Ishikawa (cell line): ENCODE results near the gene VIPR1.

Experiments used
- CEBPB ChIP-seq: IDR thresholded peaks from 2 replicates; pipeline ENCODE4 v1.6.1; 2012
- CREB1 ChIP-seq: IDR thresholded peaks from 2 replicates; pipeline ENCODE4 v1.6.1; 2012; ENCODE audit warnings: low read depth
- EGR1 ChIP-seq: IDR thresholded peaks from 2 replicates; pipeline ENCODE4 v1.6.1; 2012
- EP300 ChIP-seq: IDR thresholded peaks from 2 replicates; pipeline ENCODE4 v1.6.1; 2012; ENCODE audit warnings: borderline replicate concordance
- FOXM1 ChIP-seq: IDR thresholded peaks from 2 replicates; pipeline ENCODE4 v1.6.1; 2012; ENCODE audit warnings: low read depth, borderline replicate concordance
- NFIC ChIP-seq: IDR thresholded peaks from 2 replicates; pipeline ENCODE4 v1.6.1; 2012
- RAD21 ChIP-seq: IDR thresholded peaks from 2 replicates; pipeline ENCODE4 v1.6.1; 2012; ENCODE audit warnings: low read depth
- TAF1 ChIP-seq: IDR thresholded peaks from 2 replicates; pipeline ENCODE4 v1.6.1; 2012; ENCODE audit warnings: low read depth, mild to moderate bottlenecking
- TCF12 ChIP-seq: IDR thresholded peaks from 2 replicates; pipeline ENCODE4 v1.6.1; 2012; ENCODE audit warnings: low read depth
- TEAD4 ChIP-seq: IDR thresholded peaks from 2 replicates; pipeline ENCODE4 v1.6.1; 2012
- YY1 ChIP-seq: IDR thresholded peaks from 2 replicates; pipeline ENCODE4 v1.6.1; 2012; ENCODE audit warnings: low read depth
- ZBTB7A ChIP-seq: IDR thresholded peaks from 2 replicates; pipeline ENCODE4 v1.6.1; 2012; ENCODE audit warnings: low read depth
- TF ChIP-seq, protein P1 (sequence below): IDR thresholded peaks from 2 replicates; pipeline ENCODE4 v1.6.1; 2012; ENCODE audit warnings: low read depth, mild to moderate bottlenecking
- TF ChIP-seq, protein P2 (sequence below): IDR thresholded peaks from 2 replicates; pipeline ENCODE4 v1.6.1; 2012
- TF ChIP-seq, protein P3 (sequence below): IDR thresholded peaks from 2 replicates; pipeline ENCODE4 v1.6.1; 2012

Gene VIPR1

DNA sequence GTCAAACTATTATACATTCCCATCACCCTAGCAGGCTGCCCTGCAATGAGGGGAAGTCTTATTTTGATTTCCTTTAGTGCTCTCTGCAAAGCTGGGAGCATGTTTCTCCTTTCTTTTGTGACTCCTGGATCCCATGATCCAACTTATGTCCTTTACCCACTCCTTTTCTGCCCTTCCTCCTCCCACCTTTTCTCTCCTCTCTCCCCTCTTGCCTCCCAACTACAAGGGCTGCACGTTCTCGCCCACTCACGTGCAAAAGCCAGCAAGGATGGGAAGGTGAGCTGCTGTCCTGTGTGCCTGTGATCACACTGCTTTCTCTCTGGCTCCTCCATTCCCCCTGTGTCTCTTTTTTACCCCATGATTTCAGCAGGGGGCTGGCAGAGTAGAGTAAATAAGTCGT, 6.1 kb downstream of the VIPR1 start:
- TF ChIP-seq, protein P1, sequence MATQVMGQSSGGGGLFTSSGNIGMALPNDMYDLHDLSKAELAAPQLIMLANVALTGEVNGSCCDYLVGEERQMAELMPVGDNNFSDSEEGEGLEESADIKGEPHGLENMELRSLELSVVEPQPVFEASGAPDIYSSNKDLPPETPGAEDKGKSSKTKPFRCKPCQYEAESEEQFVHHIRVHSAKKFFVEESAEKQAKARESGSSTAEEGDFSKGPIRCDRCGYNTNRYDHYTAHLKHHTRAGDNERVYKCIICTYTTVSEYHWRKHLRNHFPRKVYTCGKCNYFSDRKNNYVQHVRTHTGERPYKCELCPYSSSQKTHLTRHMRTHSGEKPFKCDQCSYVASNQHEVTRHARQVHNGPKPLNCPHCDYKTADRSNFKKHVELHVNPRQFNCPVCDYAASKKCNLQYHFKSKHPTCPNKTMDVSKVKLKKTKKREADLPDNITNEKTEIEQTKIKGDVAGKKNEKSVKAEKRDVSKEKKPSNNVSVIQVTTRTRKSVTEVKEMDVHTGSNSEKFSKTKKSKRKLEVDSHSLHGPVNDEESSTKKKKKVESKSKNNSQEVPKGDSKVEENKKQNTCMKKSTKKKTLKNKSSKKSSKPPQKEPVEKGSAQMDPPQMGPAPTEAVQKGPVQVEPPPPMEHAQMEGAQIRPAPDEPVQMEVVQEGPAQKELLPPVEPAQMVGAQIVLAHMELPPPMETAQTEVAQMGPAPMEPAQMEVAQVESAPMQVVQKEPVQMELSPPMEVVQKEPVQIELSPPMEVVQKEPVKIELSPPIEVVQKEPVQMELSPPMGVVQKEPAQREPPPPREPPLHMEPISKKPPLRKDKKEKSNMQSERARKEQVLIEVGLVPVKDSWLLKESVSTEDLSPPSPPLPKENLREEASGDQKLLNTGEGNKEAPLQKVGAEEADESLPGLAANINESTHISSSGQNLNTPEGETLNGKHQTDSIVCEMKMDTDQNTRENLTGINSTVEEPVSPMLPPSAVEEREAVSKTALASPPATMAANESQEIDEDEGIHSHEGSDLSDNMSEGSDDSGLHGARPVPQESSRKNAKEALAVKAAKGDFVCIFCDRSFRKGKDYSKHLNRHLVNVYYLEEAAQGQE, result no peak
- no peak for TF ChIP-seq NFIC
- no peak for TF ChIP-seq CREB1
- no peak for TF ChIP-seq TAF1
- no peak for TF ChIP-seq EP300
- no peak for TF ChIP-seq TEAD4
- no peak for TF ChIP-seq YY1
- TF ChIP-seq, protein P2, sequence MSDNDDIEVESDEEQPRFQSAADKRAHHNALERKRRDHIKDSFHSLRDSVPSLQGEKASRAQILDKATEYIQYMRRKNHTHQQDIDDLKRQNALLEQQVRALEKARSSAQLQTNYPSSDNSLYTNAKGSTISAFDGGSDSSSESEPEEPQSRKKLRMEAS, result no peak
- TF ChIP-seq ZBTB7A, result no peak
- TF ChIP-seq, protein P3, sequence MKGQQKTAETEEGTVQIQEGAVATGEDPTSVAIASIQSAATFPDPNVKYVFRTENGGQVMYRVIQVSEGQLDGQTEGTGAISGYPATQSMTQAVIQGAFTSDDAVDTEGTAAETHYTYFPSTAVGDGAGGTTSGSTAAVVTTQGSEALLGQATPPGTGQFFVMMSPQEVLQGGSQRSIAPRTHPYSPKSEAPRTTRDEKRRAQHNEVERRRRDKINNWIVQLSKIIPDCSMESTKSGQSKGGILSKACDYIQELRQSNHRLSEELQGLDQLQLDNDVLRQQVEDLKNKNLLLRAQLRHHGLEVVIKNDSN, result no peak
- no peak for TF ChIP-seq CEBPB
- TF ChIP-seq TCF12, result no peak
- TF ChIP-seq EGR1, result no peak

DNA sequence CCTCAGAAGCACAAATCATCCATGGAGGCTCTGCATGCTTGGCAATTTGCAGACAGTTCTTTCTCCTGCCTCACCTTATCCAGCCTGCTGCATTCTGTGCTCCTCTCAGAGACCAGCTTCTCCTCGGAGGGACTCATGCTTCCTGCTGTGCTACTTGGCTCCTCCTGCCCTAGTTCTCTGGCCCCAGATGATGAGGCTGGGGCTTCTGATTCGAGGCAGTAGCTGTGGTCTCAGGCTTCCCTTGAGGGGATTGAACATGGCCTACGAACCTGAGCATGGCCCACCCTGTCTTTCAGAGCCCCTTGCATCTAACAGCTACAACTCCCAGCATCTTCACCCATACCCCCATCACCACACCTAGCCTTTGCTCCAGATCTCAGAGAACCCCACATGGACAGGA, 6.7 kb downstream of the VIPR1 start:
- TF ChIP-seq, protein P2, result no peak
- TF ChIP-seq YY1, result no peak
- no peak for TF ChIP-seq ZBTB7A
- no peak for TF ChIP-seq FOXM1
- TF ChIP-seq TEAD4, result no peak
- no peak for TF ChIP-seq EGR1
- TF ChIP-seq TAF1, result no peak
- no peak for TF ChIP-seq RAD21
- TF ChIP-seq, protein P3, result no peak
- no peak for TF ChIP-seq TCF12
- TF ChIP-seq EP300, result no peak
- TF ChIP-seq, protein P1, result no peak
- no peak for TF ChIP-seq NFIC
- no peak for TF ChIP-seq CEBPB
- TF ChIP-seq CREB1, result no peak

DNA sequence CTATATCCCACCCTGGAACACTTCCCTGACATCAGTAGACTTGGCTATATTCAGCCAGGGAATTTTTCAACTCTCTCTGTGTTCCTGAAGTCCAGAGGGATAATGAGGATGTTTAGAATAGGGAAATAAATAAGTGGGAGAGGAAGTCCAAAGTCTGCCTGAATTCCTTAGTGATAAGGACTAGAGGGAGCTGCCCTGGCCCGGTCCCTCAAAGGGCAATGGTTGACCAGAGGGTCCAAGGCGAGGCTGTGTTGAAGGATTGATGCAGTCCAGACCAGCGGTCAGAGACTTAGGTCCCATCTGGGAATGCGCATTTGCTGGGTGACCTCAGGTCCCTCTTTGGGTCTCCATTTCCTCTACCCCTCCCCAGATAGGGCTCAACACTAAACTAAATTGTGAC, 7.9 kb downstream of the VIPR1 start:
- TF ChIP-seq CEBPB, result no peak
- no peak for TF ChIP-seq CREB1
- TF ChIP-seq FOXM1, result no peak
- TF ChIP-seq, protein P1, result no peak
- TF ChIP-seq, protein P2, result no peak
- TF ChIP-seq, protein P3, result no peak
- no peak for TF ChIP-seq EGR1
- no peak for TF ChIP-seq EP300
- TF ChIP-seq TEAD4, result no peak
- no peak for TF ChIP-seq NFIC
- no peak for TF ChIP-seq ZBTB7A
- TF ChIP-seq TAF1, result no peak
- no peak for TF ChIP-seq RAD21

DNA sequence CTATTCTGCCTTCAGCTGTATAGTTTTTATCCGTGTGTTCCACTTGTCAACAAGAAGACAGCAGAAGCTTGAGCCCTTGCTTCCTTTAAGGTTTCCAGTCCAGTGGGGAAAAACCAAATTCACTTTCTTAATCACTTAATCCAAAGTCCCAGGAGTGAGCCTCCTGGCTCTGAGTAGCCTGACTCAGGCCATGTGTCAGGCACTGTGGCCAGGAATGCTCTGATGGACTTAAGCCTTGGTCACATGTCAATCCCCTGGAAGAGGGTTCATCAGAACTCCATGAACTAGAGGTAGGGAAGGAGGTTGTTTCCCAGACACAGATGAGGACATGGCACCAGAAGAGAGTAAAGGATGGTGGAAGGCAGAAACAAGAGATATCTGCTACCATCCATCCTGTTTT, 8.8 kb downstream of the VIPR1 start:
- TF ChIP-seq, protein P1, result no peak
- TF ChIP-seq CREB1 (no peak), TEAD4 (no peak), RAD21 (no peak), CEBPB (no peak), TAF1 (no peak), ZBTB7A (no peak), EGR1 (no peak), FOXM1 (no peak), YY1 (no peak), NFIC (no peak), TCF12 (no peak), EP300 (no peak)
- TF ChIP-seq, protein P2, result no peak
- TF ChIP-seq, protein P3, result no peak
